Spleen (tissue), 7 donors: ENCODE data around the gene C16orf95.

Experiments
- POLR2A ChIP-seq, 3 donors: fragments of 450-650 bp; IDR thresholded peaks; one replicate each; pipeline ENCODE4 v1.5.1; 2017; ENCODE audit warnings: antibody characterized with exemption in 3 of 3, mild to moderate bottlenecking in 1 of 3
- POLR2AphosphoS5 ChIP-seq, 3 donors: sonication (generic); formaldehyde crosslinking; IDR thresholded peaks; one replicate each; pipeline ENCODE4 v1.5.1; 2017; ENCODE audit warnings: antibody characterized with exemption in 3 of 3
- TF ChIP-seq, protein P1 (sequence below), 11 experiments: fragments of 200-600 bp in 7 of 11; fragments of 450-650 bp in 4 of 11; sonication (generic) in 4 of 11; IDR thresholded peaks in 8 of 11; conservative IDR thresholded peaks in 3 of 11; 1 replicate in 7 of 11; 2 replicates in 4 of 11; pipeline versions ENCODE4 v1.4.0 to v1.8.0; 2016 to 2021; ENCODE audit warnings: antibody characterized with exemption in 11 of 11, inconsistent platforms in 4 of 11, mild to moderate bottlenecking in 1 of 11
- donor health status: DM: no; HTN: no; CAD: no; lungs with moderate emphysema.
- donor health status: DM: no; HTN: no; CAD: no.
- donor health status: DM: no; HTN: no; CAD: no.

DNA sequence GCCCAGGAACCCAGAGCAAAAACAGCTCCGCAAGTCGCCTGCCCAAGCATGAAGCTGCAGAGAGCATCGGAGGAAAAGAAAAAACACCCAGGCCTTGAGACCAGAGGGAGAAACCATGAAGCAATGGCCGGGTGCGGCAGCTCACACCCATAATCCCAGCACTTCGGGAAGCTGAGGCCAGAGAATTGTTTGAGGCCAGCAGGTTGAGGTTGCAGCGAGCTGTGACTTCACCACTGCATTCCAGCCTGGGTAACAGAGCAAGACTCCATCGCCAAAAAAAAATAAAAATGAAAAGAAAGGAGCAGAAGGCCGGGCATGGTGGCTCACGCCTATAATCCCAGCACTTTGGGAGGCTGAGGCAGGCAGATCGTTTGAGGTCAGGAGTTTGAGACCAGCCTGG lies 40.3 kb downstream of the C16orf95 start:
- TF ChIP-seq, protein P1, sequence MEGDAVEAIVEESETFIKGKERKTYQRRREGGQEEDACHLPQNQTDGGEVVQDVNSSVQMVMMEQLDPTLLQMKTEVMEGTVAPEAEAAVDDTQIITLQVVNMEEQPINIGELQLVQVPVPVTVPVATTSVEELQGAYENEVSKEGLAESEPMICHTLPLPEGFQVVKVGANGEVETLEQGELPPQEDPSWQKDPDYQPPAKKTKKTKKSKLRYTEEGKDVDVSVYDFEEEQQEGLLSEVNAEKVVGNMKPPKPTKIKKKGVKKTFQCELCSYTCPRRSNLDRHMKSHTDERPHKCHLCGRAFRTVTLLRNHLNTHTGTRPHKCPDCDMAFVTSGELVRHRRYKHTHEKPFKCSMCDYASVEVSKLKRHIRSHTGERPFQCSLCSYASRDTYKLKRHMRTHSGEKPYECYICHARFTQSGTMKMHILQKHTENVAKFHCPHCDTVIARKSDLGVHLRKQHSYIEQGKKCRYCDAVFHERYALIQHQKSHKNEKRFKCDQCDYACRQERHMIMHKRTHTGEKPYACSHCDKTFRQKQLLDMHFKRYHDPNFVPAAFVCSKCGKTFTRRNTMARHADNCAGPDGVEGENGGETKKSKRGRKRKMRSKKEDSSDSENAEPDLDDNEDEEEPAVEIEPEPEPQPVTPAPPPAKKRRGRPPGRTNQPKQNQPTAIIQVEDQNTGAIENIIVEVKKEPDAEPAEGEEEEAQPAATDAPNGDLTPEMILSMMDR (IDR thresholded peaks at IDR 0.05 in 8 of 11, conservative IDR thresholded peaks at IDR 0.05 in 3 of 11), result no peak
- TF ChIP-seq POLR2A (IDR thresholded peaks at IDR 0.05), result no peak
- TF ChIP-seq POLR2AphosphoS5 (IDR thresholded peaks at IDR 0.05), result no peak
